OCI-LY7 (cell line): ENCODE data around the gene GNB1. TPM values are rescaled to one million over a fixed set of nuclear protein-coding genes. Genes with fewer than 3 reads are reported as not detected.
A peak's percentile ranks its signal among the peaks of the same experiment; 100 is the strongest.

Source experiments
- BruUV-seq: library from RNA; stranded (reverse); fragments of 400-500 nt; replicated peaks from 2 replicates; lab custom pipeline; 2021; lab: Mats Ljungman, UMichigan
- CTCF ChIA-PET: fragments of 300-600 bp; sonication (Branson Sonifier 250); formaldehyde crosslinking; loops from one replicate; lab custom pipeline; 2022; ENCODE audit warnings: antibody characterized with exemption; ENCODE audit not compliant: unreplicated experiment; lab: Charles Lee
- POLR2A ChIA-PET: fragments of 300-600 bp; sonication (Branson Sonifier 250); formaldehyde crosslinking; loops from one replicate; lab custom pipeline; 2022; ENCODE audit warnings: antibody characterized with exemption; lab: Charles Lee
- DNase-seq: peaks from one replicate; pipeline ENCODE4 v3.0.0-alpha.2; 2015; ENCODE audit warnings: low spot score
- H2AFZ ChIP-seq: fragments of 200-600 bp; sonication (generic), shearing (Covaris generic); 2 replicates; pipeline ENCODE4 v1.6.1; 2014; ENCODE audit warnings: mild to moderate bottlenecking, antibody characterized with exemption, low read length, moderate library complexity
- H3K27ac ChIP-seq: fragments of 200-600 bp; sonication (generic); 2 replicates; pipeline ENCODE4 v1.5.1; 2014; ENCODE audit warnings: mixed run types, low read depth, mild to moderate bottlenecking, moderate library complexity, low read length, inconsistent platforms; ENCODE audit not compliant: poor library complexity, severe bottlenecking
- H3K36me3 ChIP-seq: fragments of 200-600 bp; sonication (generic); 2 replicates; pipeline ENCODE4 v1.6.1; 2014; ENCODE audit warnings: mild to moderate bottlenecking, antibody characterized with exemption, low read length, moderate library complexity, mixed read lengths; ENCODE audit not compliant: insufficient read depth
- H3K4me1 ChIP-seq: fragments of 200-600 bp; sonication (generic); 2 replicates; pipeline ENCODE4 v1.5.1; 2014; ENCODE audit warnings: mild to moderate bottlenecking, low read length; ENCODE audit not compliant: insufficient read depth, poor library complexity, severe bottlenecking
- H3K4me2 ChIP-seq: fragments of 200-600 bp; sonication (generic); 2 replicates; pipeline ENCODE4 v1.6.1; 2014; ENCODE audit warnings: mild to moderate bottlenecking, low read length
- H3K4me3 ChIP-seq: fragments of 200-600 bp; sonication (generic); 2 replicates; pipeline ENCODE4 v1.5.1; 2014; ENCODE audit warnings: mild to moderate bottlenecking, low read depth, low read length; ENCODE audit not compliant: poor library complexity, severe bottlenecking
- H3K79me2 ChIP-seq: fragments of 200-600 bp; sonication (generic); 2 replicates; pipeline ENCODE4 v1.6.1; 2016; ENCODE audit warnings: low read depth, mild to moderate bottlenecking, low read length, moderate library complexity, mixed read lengths; ENCODE audit not compliant: insufficient read depth
- H3K9me2 ChIP-seq: fragments of 200-600 bp; sonication (generic); 2 replicates; pipeline ENCODE4 v1.6.1; 2016; ENCODE audit warnings: mild to moderate bottlenecking, low read length, mixed read lengths; ENCODE audit not compliant: insufficient read depth
- H3K9me3 ChIP-seq: fragments of 200-600 bp; sonication (generic); 2 replicates; pipeline ENCODE4 v1.6.1; 2014; ENCODE audit warnings: mild to moderate bottlenecking, mixed run types, low read length, mixed read lengths
- H4K20me1 ChIP-seq: fragments of 200-600 bp; sonication (generic); 2 replicates; pipeline ENCODE4 v1.6.1; 2014; ENCODE audit warnings: mild to moderate bottlenecking, antibody characterized with exemption, low read length, moderate library complexity, mixed read lengths; ENCODE audit not compliant: insufficient read depth
- CTCF ChIP-seq: fragments of 200-600 bp; sonication (generic); conservative IDR thresholded peaks from 2 replicates; pipeline ENCODE4 v1.5.1; 2014; ENCODE audit warnings: mild to moderate bottlenecking, antibody characterized with exemption, low read length, moderate library complexity, mixed read lengths
- EZH2phosphoT487 ChIP-seq: fragments of 200-600 bp; sonication (generic); IDR thresholded peaks from 2 replicates; pipeline ENCODE4 v1.6.1; 2018; ENCODE audit warnings: low read depth, borderline replicate concordance, mild to moderate bottlenecking, mixed run types, antibody characterized with exemption, low read length, moderate library complexity, mixed read lengths
- intact Hi-C: fragments of 100-400 bp; cut with micrococcal nuclease; formaldehyde crosslinking; loops from one replicate; pipeline ENCODE4 v1.10.0; 2022; ENCODE audit not compliant: unreplicated experiment
- total RNA-seq, 2 experiments: library from RNA; depleted of rRNA in 1 of 2; stranded (reverse); fragments of >200 nt in 1 of 2; shearing (Covaris generic) in 1 of 2; gene quantifications; 2 replicates each; pipeline ENCODE4 v1.2.3, GENCODE V29; 2014 to 2022

Gene GNB1
- total RNA-seq, 2 experiments from 2014 or later: 101 to 502 TPM

GRCh38 chr1:1852619-1853414 lies 38.1 kb downstream of the GNB1 start:
- intact Hi-C loops: no loop called here
- Histone ChIP-seq H3K4me1 (peaks cover 55% of the 10 kb centered on the region), H3K36me3 (peaks cover 79% of the 10 kb centered on the region), H3K9me2 (no peaks in the 10 kb centered on the region), H3K4me3 (no peak overlapping the region), H3K9me3 (no peaks in the 10 kb centered on the region), H3K27ac (no peak overlapping the region), H4K20me1 (peaks cover 27% of the 10 kb centered on the region), H3K79me2 (peaks cover 99% of the 10 kb centered on the region), H3K4me2 (no peak overlapping the region), H2AFZ (no peak overlapping the region)
- BruUV-seq: no TSS peak
- ChIA-PET POLR2A (interaction anchor here (0.6 to 1.2 kb wide), 4 partner anchors 9 to 36 kb away, joined by 3 to 5 read pairs (median 4); no protein-coding TSS in a partner anchor), CTCF (no interaction called here)
- TF ChIP-seq EZH2phosphoT487 (no peak), CTCF (no peak)
- DNase-seq: no peak

- Histone ChIP-seq H3K4me1 (peaks cover 77% of the 10 kb centered on the region), H2AFZ (no peak overlapping the region), H3K4me2 (peak overlapping the region; percentile 30), H3K9me3 (no peaks in the 10 kb centered on the region), H3K9me2 (no peaks in the 10 kb centered on the region), H4K20me1 (peaks cover 7% of the 10 kb centered on the region), H3K4me3 (no peak overlapping the region), H3K27ac (peak overlapping the region; percentile 71), H3K36me3 (peaks cover 74% of the 10 kb centered on the region), H3K79me2 (peaks cover 96% of the 10 kb centered on the region)
- ChIA-PET POLR2A (interaction anchor here (0.7 to 1.1 kb wide), 3 partner anchors 39 to 49 kb away, joined by 4 to 8 read pairs (median 4); no protein-coding TSS in a partner anchor), CTCF (no interaction called here)
- intact Hi-C loops: no loop called here
- DNase-seq: peak; percentile 48
- TF ChIP-seq EZH2phosphoT487 (no peak), CTCF (no peak)
- BruUV-seq: no TSS peak
Observed at GRCh38 chr1:1847890-1848289, 43.0 kb downstream of the GNB1 start.
